A549 treated with GW870086 at 1 μM for 4 hours (cell line): ENCODE data around the gene NBPF14. TPM values are rescaled to one million over a fixed set of nuclear protein-coding genes. Genes with fewer than 3 reads are reported as not detected.

Source experiments
- total RNA-seq: library from RNA; stranded (reverse); fragments of 200-300 nt; extraction: Qiagen RNA extraction; gene quantifications from 5 replicates; pipeline ENCODE4 v1.2.3, GENCODE V29; 2022; ENCODE audit warnings: low read depth

Gene NBPF14, protein sequence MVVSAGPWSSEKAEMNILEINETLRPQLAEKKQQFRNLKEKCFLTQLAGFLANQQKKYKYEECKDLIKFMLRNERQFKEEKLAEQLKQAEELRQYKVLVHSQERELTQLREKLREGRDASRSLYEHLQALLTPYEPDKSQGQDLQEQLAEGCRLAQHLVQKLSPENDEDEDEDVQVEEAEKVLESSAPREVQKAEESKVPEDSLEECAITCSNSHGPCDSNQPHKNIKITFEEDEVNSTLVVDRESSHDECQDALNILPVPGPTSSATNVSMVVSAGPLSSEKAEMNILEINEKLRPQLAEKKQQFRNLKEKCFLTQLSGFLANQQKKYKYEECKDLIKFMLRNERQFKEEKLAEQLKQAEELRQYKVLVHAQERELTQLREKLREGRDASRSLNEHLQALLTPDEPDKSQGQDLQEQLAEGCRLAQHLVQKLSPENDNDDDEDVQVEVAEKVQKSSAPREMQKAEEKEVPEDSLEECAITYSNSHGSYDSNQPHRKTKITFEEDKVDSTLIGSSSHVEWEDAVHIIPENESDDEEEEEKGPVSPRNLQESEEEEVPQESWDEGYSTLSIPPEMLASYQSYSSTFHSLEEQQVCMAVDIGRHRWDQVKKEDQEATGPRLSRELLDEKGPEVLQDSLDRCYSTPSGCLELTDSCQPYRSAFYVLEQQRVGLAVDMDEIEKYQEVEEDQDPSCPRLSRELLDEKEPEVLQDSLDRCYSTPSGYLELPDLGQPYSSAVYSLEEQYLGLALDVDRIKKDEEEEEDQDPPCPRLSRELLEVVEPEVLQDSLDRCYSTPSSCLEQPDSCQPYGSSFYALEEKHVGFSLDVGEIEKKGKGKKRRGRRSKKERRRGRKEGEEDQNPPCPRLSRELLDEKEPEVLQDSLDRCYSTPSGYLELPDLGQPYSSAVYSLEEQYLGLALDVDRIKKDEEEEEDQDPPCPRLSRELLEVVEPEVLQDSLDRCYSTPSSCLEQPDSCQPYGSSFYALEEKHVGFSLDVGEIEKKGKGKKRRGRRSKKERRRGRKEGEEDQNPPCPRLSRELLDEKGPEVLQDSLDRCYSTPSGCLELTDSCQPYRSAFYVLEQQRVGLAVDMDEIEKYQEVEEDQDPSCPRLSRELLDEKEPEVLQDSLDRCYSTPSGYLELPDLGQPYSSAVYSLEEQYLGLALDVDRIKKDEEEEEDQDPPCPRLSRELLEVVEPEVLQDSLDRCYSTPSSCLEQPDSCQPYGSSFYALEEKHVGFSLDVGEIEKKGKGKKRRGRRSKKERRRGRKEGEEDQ (N-terminal part only)
- 17.7 to 22.4 TPM (median 22.0 TPM) in 5 replicates for total RNA-seq

DNA sequence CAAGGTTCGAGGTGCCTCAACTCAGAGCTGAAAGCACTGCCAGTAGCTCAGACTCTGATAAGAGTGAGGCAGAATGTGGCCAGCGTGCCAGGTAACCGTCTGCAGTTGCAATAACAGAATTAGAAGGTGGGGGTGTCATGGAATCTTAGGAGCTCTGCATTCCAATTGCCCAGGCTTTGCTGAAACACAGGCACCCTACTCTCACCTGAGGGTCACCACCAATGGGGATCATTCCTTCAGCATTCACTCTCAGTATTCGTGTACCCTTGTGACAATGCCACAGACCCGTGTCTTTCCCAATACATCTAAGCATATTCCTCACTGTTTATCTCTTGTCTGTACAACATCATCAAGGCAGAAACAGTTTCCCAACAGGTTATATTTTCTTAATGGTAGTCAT, at the start of gene NBPF14:
Gene NBPF14 (minus strand): TSS at position 101 of the 400 bp plus-strand sequence. CDS start 294 bp downstream, outside the sequence.

DNA sequence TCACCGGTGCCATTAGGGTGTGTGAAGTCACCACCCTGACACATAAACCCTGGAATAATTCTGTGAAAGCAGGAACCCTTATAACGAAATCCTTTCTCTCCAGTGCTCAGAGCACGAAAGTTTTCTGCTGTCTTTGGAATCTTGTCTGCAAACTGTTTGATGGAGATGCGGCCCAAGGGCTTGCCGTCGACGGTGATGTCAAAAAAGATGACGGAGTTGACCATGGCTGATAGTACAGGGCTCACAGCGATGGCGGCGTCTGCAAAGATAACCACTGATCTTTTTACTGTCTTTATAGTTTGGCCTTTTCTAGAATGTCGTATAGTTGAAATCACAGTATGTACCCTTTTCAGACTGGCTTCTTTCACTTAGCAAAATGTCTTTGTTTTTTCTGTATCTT, 112.8 kb downstream of the NBPF14 start, which contains the start of gene PPIAL4G:
Gene PPIAL4G (minus strand): TSS at position 274 of the 400 bp plus-strand sequence. CDS start 50 bp downstream, at position 224.

Other genes starting within 250 kb of the NBPF14 start
- not detected in 5 replicates for gene PPIAL4G, start 112.7 kb downstream of the NBPF14 start, total RNA-seq
- 0.47 to 2.8 TPM (median 0.82 TPM) in 5 replicates for gene NUDT4B, start 152.8 kb upstream of the NBPF14 start, total RNA-seq
- gene PDE4DIP, start 248.4 kb upstream of the NBPF14 start, total RNA-seq, result 6.1 to 6.5 TPM (median 6.4 TPM) in 5 replicates